Measurements from ENCODE around the gene PCSK1. TPM values are rescaled to one million over a fixed set of nuclear protein-coding genes. Genes with fewer than 3 reads are reported as not detected.

PCSK1 gene
- total and polyA plus RNA-seq, 7 donors, result 0.60 to 2.2 (median 1.7) TPM

GRCh38 chr5:96387616-96388015, 45.4 kb downstream of the PCSK1 start:
- TF ChIP-seq, protein P1, sequence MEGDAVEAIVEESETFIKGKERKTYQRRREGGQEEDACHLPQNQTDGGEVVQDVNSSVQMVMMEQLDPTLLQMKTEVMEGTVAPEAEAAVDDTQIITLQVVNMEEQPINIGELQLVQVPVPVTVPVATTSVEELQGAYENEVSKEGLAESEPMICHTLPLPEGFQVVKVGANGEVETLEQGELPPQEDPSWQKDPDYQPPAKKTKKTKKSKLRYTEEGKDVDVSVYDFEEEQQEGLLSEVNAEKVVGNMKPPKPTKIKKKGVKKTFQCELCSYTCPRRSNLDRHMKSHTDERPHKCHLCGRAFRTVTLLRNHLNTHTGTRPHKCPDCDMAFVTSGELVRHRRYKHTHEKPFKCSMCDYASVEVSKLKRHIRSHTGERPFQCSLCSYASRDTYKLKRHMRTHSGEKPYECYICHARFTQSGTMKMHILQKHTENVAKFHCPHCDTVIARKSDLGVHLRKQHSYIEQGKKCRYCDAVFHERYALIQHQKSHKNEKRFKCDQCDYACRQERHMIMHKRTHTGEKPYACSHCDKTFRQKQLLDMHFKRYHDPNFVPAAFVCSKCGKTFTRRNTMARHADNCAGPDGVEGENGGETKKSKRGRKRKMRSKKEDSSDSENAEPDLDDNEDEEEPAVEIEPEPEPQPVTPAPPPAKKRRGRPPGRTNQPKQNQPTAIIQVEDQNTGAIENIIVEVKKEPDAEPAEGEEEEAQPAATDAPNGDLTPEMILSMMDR (IDR thresholded peaks at IDR 0.05), result no peak
- TF ChIP-seq EP300 (IDR thresholded peaks at IDR 0.05) (no peak), POLR2A (IDR thresholded peaks at IDR 0.05) (no peak), POLR2AphosphoS5 (IDR thresholded peaks at IDR 0.05) (no peak)
- 52 to 54% methylated on average over 2 of the region's 2 CpGs for WGBS, 2 donors
- intact Hi-C loops (cut with DNase I), result no loop called here
- H3K36me3 ChIP-seq, result no peaks in the 10 kb centered on the region
- H3K27me3 ChIP-seq, result no peaks in the 10 kb centered on the region
- H3K9me3 ChIP-seq, result no peaks in the 10 kb centered on the region
- H3K4me1 ChIP-seq, result peaks cover 0 to 11% (median 0%) of the 10 kb centered on the region in 4 donors
- DNase-seq, result no peak
- H3K27ac ChIP-seq, result no peak overlapping the region
- no peak overlapping the region for H3K4me3 ChIP-seq

DNA sequence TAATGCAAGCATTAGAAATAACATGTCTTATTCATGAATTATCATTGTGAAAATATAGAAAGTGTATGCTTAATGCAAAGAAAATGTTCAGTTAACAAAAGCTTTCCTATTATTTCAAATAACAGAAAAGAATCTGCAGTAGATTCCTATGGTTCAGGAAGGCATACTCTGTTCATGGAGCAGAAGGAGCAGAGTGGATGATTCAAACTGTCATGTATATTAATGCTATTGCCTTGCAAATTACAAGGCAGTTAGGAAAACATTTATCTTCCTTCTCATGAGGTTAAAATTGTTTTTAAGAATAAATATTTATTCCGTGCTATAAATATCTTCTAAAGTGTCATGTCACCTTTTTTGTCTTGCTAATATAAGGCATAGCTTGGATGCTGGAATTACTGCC, 47.5 kb downstream of the PCSK1 start:
- no peak for DNase-seq
- H3K36me3 ChIP-seq, result no peaks in the 10 kb centered on the region
- no peak for TF ChIP-seq POLR2A (IDR thresholded peaks at IDR 0.05)
- no peak for TF ChIP-seq EP300 (IDR thresholded peaks at IDR 0.05)
- TF ChIP-seq POLR2AphosphoS5 (IDR thresholded peaks at IDR 0.05), result no peak
- TF ChIP-seq, protein P1 (IDR thresholded peaks at IDR 0.05), result no peak
- H3K4me1 ChIP-seq, result peaks cover 0 to 11% (median 0%) of the 10 kb centered on the region in 4 donors
- H3K27ac ChIP-seq, result no peak overlapping the region
- intact Hi-C loops (cut with DNase I), result no loop called here
- no peaks in the 10 kb centered on the region for H3K9me3 ChIP-seq
- 78 to 89% methylated on average over 1 of the region's 1 CpG for WGBS, 2 donors
- no peaks in the 10 kb centered on the region for H3K27me3 ChIP-seq
- no peak overlapping the region for H3K4me3 ChIP-seq

DNA sequence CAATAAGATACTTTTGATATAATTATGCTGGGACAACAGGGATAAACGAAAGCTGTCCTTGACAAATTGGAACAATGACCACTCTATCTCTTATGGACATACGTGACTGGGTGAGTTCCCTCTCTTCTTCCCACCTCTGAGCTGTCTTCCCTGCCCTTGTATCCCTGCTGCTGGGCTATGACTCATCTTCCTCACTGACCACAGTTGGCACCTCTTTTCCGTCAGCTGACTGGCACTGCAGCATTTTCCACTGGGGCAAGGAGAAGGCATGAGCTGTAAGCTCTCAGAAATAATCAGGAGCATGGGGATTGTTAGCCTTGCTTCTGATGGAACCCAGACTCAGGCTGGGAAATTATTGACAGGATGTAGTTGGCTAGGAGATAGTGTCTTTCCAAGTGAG, 48.7 kb downstream of the PCSK1 start:
- Histone ChIP-seq H3K9me3 (no peaks in the 10 kb centered on the region), H3K36me3 (no peaks in the 10 kb centered on the region), H3K4me3 (no peak overlapping the region), H3K4me1 (peaks cover 0 to 11% (median 0%) of the 10 kb centered on the region in 4 donors), H3K27ac (no peak overlapping the region), H3K27me3 (no peaks in the 10 kb centered on the region)
- WGBS, 2 donors, result 70 to 86% methylated on average over 3 of the region's 3 CpGs
- intact Hi-C loops (cut with DNase I), result no loop called here
- DNase-seq, result no peak
- peak in 1 of 4 donors; percentile 35 for TF ChIP-seq POLR2AphosphoS5 (IDR thresholded peaks at IDR 0.05)
- no peak for TF ChIP-seq POLR2A (IDR thresholded peaks at IDR 0.05)

DNA sequence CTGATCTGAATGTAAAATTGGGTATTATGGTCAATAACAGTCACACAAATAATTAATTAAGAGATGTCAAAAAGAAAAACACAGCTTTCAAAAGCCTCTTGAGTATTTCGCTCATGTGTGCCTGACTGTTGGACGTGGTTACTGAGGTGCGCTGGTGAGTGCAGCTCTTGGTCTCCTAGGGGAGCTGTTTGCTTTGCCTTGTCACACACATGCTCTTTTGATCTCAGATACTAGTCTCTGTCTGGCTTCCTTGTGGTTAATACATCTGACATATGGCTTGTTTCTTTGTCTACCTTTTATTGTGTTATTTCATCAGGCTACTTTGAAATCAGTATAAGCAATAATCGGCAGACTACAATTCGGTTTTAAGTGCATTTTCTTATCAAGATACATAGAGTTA, 51.5 kb downstream of the PCSK1 start:
- 12 to 31% methylated on average over 5 of the region's 5 CpGs for WGBS, 2 donors
- DNase-seq, result no peak
- TF ChIP-seq EP300 (IDR thresholded peaks at IDR 0.05), result no peak
- no peak for TF ChIP-seq POLR2AphosphoS5 (IDR thresholded peaks at IDR 0.05)
- TF ChIP-seq POLR2A (IDR thresholded peaks at IDR 0.05), result no peak
- TF ChIP-seq, protein P1 (IDR thresholded peaks at IDR 0.05), result no peak
- peaks cover 0 to 11% (median 0%) of the 10 kb centered on the region in 4 donors for H3K4me1 ChIP-seq
- intact Hi-C loops (cut with DNase I), result no loop called here
- no peaks in the 10 kb centered on the region for H3K9me3 ChIP-seq
- H3K4me3 ChIP-seq, result no peak overlapping the region
- no peak overlapping the region for H3K27ac ChIP-seq
- no peaks in the 10 kb centered on the region for H3K27me3 ChIP-seq
- H3K36me3 ChIP-seq, result no peaks in the 10 kb centered on the region

DNA sequence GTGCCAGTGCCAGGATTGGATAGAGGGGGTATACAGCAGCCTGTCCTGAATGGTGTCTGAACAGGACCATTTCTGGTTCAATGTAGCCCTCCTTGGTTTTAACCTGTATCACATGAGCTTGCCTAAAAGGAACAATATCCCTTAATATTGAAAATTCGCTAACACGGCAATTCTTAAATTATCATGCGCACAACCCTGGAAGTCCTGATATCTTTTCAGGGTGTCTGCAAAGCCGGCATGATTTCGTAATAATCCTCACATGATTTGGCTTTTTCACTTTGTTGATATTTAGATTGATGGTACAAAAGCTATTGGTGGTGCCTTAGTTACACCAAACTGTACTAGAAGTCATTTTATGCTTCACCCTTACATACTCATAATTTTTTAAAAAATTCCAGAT, 53.2 kb downstream of the PCSK1 start:
- 94 to 96% methylated on average over 5 of the region's 5 CpGs for WGBS, 2 donors
- no peak overlapping the region for H3K4me3 ChIP-seq
- no peak for DNase-seq

More for the DNA sequence above, 53.2 kb downstream of the PCSK1 start:
- Histone ChIP-seq H3K36me3 (no peaks in the 10 kb centered on the region), H3K27me3 (no peaks in the 10 kb centered on the region), H3K9me3 (no peaks in the 10 kb centered on the region), H3K27ac (no peak overlapping the region), H3K4me1 (peaks cover 0 to 4% (median 0%) of the 10 kb centered on the region in 4 donors)
- intact Hi-C loops (cut with DNase I), result no loop called here
- no peak for TF ChIP-seq POLR2A (IDR thresholded peaks at IDR 0.05)
- TF ChIP-seq, protein P1 (IDR thresholded peaks at IDR 0.05), result no peak
- TF ChIP-seq POLR2AphosphoS5 (IDR thresholded peaks at IDR 0.05), result no peak
- TF ChIP-seq EP300 (IDR thresholded peaks at IDR 0.05), result no peak

Measured in sigmoid colon (tissue), 7 donors.